Esophagus mucosa (tissue), 1 donor: ENCODE measurements around the gene WHAMM. TPM values are rescaled to one million over a fixed set of nuclear protein-coding genes. Genes with fewer than 3 reads are reported as not detected.
"Not testable (repeated sequence)": the region's sequence is repeated elsewhere in the genome, so short reads cannot be mapped to it uniquely, and the experiment has no call there.

Experiments
- ATAC-seq: fragments of 200-7000 bp; cut with Tn5 transposase; one replicate; pipeline ENCODE4 v1.9.1; 2020
- total RNA-seq: library from RNA; stranded (reverse); gene quantifications from one replicate; pipeline ENCODE4 v1.2.4, GENCODE V29; 2023
- donor health status: DM: yes; HTN: yes; CAD: no.

Gene WHAMM
- total RNA-seq, 1 donor from 2014 or later = 4.0 TPM

DNA sequence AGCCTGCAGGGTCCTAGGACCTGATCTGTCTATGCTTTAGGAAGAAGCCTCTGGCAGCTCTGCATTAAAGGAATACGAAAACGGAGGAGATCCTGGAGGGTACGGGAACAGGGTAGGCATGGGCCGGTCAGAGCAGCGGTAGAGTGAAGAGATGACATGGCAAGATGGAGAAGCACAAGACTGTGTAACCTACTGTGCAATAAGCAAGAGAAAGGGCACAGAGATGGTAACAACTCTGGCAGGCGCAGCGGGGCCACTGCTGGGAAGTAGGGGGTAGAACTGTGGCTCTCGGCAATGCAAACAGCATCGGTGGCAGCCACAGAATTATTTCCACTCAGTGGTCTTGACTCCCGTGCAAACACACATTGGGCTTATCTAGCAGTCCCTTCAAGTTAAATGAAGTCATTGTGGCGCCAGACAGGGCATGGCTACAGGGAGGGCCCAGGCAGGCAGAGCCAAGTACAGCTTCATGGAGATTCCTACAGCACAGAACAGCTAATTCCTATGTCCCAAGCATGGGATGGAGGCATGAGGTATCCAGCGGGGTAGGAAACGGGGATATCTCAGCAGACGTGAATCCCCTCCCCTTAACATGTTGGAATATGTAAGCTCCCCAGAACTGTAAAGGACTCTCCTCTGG, 28.8 kb downstream of the WHAMM start:
- ATAC-seq = peak; percentile 7

DNA sequence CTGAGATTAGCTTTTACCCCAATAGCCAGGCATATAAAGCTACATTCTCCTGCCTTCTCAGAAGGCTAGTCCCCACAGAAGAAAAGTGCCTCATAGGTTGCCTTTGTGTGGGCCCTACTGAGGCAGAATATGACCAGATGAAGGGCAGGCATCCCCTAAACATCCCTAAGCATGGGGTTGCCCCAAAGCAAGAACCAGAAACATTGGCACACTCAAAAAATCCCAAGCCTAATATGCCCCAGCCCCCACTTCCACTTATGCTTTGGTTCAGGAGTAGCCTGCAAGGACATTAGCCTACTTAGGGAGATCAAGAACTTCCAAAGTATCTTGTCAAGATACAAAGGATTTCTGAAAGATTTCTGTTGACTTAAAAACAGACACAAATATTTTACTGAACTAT, 29.7 kb downstream of the WHAMM start:
- no peak for ATAC-seq

DNA sequence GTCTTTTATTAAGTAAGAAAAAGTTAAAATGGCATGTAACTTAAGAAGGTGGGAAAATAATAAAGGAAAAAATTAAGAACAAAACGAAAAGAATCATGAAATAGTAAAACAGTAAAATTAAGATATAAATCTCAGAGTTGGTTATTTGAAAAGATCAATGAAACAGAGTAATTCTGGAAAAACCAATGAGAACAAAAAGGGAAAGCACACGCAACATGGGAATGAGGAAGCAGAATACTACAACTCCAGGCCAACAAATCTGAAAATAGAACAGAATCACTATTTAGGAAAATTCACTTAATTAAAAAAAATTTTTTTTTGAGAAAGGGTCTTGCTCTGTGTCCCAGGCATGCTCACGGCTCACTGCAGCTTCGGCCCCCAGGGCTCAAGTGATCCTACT, 30.7 kb downstream of the WHAMM start:
- no peak for ATAC-seq

DNA sequence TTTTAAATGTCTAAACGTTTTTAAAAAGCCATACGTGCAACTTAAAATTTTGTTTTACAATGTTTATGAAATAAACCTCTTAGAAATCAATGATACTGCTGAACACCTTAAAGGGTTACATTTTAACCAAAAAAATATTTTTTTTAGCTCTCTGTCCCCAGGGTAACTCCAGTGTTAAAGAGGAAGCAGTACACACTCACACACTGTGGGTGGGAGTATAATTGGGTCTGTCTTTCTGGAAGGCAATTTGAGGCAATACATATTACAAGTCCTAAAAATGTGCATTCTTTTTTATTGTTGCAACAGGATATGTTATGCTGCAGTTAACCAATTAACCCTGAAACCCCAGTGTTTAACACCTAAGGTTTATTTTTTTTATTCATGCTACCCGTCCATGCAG, 34.1 kb downstream of the WHAMM start:
- ATAC-seq = no peak

DNA sequence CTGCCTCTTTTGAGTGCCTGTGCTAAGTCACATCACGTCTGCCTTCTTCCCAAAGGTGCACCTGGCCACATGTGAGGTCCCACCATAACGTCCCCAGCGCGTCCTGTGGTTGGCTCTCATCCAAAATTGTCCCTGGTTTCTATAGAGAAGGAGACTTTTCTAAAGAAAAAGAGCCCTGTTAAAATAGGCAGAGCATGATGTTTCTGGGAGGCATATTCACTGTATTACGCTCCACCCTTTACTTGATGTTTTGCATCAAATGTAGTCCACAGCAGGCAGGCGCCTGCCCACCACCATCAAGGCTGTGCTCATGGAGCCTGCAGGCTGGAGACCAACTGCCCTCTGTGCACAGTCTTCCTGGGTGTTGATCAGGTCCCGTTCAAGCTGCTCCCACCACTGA, 36.3 kb downstream of the WHAMM start:
- no peak for ATAC-seq

DNA sequence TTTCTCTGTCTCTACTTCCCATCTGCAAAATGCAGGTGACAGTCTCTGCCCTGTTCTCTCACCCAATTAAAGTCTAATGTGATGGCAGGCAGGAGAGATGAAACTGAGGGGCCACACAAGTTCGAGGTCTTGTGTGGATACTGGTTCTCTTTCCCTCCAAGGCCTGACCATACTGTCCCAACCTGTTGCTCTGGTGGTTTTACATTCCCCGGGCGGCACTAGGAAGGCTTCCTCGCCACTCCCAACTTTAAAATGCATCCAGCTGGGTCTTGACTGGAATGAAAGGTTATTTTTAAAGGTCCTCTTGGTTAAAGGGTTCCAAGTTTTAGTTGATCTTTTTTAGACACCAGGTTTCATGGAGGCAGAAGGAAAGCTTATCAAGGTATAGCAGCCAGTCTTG, 37.2 kb downstream of the WHAMM start:
- no peak for ATAC-seq

DNA sequence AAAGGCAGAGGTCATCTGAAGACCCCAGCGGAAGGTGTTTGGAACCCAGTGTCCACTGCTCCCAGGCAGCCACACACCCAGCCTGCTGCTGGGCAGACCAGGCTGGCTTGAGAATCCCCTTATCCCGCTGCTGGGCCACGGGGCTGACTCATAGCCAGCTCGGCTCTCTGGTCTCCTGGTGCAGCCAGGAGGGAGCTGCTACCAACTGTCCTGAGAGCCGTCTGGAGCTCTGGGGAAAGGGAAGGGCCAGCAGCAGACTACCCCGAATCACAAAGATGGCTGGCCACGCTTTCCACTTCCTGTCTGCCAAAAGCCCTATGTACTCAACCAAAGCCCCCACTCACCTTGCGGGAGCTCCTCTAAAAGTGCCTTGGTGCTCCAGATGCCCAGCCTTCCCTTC, 38.3 kb downstream of the WHAMM start:
- ATAC-seq = no peak

DNA sequence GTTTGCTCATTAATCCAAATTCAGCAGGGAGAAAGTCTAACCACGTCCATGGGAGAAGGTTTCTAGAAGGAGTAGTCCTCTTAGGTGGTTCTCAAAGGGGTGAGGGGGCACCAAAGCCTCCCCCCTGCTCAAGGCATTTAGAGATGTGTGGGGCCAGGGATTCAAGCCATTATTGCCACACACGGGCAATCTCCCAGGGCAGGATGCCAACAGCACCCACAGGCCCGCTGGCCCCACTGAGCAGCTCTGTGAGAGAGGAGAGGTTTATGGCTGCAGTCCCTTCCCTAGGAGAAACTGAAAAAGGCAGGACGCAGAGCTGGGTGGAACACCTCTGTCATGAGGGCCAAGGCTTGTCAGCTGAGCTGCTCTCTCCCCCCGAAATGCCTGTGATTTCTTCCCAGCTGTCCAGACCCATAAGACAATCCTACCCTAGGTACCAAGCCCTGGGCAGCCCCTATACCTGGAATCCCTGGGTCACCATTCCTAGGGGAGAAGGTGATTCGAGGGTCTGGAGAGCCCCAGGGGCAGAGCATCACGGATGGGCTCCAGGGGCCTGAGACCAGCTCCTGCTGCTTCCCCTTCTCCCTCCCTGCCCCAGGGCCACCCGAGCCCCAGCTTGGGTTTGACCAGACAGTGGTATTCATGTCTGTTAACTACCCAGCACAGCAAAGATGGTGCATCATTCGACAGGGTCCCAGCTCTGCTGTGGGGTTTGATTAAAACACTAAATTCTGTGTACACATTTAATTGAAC, 39.0 kb downstream of the WHAMM start:
- no peak for ATAC-seq

DNA sequence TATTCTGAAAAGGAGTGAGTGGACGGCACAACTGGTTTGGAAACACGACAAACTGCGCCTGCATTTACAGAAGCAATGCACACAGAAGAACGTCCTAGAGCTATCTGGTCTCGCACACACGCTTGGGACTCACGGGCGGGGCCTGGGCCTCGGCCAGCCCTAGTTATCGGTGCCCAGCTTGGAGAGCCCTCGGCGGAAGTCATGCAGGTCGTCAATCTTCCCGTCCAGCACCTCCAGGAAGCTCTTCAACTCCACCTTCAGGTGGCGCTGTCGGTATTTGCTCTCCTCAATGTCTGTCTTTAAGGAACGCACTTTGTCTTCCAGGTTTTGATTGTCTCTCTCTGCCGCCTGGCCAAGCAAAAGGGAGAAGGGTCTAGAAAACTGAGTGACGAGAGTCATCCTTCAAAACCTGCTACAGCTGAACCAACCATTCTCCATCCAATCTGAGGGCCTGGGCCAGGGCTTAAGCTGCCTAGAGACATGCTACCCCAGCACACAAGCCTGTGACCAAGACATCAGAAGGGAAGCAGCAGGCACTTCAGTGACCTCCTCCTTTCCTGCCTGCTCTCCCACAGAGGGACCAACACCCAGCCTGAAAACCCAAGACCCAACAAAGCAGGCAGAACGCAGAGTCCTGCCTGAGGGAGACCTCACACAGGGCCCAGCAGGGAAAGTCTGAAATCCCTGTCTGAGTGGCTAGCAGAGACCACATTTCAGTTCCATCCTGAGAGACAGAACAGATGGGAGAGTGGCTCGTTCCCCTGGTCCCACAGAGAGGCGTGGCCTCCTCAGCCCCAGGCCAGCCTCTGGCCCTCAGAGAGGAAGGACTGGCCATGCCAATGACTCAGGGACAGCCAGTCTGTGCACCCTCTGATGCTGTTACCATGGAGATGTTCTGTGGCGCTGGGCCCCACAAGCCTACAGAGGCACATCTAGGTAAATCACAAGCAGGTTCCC, 40.4 kb downstream of the WHAMM start:
- ATAC-seq = peak; percentile 76

DNA sequence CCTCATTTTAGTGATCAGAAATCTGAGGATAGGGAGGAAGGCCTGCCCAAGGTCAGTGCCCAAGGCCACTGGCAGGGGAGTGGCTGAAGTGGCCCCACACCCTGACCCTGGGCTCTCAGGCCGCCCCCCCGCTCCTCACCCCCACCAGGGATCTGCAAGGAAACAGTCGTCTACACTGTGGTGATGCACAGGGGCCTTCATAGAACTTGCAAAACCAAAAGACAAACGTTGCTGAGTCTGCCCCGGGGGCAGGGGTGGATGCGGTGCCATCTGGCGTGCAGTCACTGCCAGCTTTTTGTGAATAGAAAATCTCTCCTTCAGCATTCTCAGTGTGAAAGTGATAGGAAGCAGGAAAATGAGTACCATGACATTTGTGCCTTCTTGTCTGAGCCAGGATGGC, 41.3 kb downstream of the WHAMM start:
- no peak for ATAC-seq

DNA sequence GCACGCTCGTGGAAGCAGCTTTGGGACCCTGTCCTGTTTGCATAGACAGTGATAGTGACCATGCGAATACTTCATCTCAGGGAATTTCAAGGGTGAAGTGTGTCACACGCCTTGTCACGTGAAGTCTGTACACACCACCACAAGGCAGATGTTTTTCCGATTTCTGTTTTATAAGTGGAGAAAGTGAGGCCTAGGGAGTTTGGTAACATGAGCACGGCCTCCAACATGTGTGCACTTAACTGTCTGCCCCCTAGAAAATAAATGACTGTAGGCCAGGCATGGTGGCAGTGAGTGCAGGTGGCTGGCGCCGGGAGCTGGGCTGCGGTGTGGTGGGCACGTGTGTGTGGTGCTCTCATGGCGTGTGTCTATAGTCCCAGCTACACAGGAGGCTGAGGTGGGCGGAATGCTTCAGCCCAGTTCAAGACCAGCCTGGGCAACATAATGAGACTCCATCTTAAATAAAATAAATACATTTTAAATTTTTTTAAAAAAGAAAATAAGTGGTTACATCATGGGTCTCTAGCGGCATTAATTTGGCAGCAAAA, 42.0 kb downstream of the WHAMM start:
- no peak for ATAC-seq

DNA sequence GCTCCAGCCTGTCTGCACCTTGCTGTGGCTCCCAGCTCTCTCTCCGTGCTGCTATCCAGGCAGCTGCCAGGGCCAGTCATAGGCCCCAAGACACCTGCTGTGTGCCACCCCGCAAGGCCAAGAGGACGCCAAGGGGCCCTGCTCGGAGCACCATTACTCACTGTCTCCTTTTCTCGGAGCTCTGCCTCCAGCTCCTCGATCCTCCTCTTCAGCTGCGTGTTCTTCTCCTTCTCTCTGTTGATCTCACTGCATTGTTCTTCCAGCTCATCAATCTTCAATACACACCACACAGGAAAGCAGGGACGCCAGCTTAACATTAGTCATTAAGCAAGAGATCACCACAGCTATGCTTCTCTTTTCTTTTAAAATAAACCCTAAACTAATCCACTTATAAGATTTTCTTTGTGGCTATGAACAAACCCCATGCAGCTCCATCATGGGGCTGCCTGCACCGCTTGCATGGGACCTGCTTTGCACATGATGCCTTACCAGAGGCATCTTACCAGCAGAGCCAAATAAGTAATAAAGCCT, 42.6 kb downstream of the WHAMM start:
- ATAC-seq = no peak

DNA sequence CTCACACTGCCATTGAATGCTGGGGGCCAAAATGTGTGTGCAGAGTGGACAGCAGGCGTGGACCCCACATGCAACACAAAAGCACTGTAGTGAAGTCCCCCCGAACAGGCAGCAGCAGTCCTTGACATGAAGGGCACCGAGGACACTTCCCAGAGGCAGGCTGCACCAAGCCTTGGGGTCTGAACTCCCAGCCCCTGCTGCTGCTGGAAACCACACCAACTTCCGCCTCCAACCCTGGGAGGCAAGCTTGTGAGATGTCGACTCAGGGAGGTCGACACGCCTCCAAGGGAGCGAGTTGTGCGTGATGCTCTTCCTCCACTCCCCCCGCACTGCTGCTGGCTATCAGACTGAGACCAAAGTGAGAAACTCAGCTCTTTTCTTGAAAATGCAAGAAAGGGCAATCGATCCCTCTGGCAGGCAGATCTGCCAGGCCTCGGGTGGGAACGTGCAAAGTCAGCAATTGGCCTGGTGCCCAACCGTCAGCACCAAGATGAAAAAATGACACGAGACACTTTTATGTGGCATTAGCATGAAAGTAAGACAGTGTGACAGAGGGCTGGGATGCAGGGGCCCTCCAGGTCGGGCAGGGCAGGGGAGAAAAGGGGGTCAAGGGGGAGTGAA, 43.6 kb downstream of the WHAMM start:
- no peak for ATAC-seq

DNA sequence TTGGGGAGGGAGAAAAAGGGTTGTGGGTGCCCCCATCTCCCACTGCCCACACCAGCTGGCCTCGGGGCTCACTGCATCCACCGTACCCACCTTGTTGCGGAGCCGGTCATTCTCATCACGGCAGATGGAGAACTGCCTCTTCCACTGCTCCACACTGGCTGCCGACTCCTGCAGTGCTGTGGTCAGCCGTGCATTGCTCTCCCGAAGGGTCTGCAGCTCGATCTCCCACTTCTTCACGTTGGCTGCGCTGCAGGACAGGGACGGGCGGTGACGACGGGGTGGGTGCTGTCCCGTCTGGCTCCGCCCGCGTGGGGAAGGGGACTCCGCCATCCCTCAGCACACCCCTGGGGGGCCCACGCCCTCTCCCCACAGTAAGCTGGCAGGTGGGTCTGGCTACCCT, 45.1 kb downstream of the WHAMM start:
- no peak for ATAC-seq

DNA sequence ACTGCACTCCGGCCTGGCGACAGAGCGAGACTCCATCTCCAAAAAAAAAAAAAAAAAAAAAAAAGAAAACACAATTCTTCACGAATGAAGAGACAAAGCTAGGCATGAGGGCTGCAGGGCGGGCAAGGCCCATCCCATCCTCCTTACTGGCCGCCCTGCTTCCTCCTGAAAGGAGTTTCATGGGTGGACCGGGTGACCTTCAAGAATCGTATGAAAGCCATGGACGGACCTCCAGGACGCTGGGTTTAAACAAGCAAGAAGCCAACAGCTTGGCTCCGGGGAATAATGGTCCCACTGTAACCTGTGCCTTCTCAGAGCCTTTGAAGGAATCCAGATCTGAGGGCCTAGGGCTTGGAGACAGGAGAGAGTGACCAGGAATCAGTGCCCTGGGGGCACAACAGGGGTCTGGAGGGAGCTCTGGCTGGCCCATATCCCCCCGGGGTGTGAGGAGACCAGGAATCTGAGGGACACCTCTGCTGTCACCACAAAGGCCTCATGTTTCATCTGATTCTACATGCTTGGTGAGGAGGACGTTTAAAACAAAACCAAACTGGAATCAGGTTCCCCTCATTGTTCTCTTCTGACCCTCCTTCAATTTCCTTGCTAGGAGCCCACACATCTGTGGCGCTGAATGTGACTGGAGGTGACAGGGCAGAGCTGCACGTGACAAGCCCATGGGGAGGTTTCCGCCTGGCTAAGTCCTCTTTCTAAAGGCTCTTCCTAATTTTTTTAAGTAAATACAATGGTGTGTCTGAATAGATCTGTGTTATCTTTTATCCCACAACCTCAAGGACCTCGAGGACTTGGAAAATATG, 46.1 kb downstream of the WHAMM start:
- no peak for ATAC-seq

DNA sequence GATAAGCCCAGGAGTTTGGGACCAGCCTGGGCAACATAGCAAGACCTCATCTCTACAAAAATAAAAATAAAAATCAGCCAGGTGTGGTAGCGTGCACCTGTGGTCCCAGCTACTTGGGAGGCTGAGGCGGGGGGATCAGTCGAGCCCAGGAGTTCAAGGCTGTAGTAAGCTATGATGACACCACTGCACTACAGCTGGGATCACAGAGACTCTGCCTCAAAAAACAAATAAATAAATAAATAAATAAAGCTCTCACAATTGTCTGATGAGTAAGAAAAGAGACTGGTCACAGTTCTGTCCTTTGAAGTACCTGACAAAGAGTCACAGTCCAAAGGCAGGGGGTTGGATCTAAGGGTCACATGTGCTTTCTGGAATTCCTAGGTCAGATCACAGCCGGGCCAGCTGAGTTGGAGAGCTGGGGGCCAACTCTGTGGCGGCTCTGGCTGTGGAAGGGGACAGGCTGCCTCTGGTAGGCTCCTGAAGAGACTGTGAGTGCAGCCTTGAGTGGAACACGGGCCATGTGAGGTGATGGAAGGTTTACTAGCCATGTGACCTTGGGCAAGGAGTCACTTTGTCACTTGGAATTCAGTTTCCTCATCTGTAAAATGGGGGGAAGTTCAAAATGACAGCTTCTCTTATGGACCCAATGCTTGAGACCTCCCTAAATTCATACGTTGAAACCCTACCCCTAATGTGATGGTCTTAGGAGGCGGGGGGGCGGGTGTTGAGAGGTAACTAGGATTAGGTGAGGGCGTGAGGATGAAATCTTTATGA, 47.2 kb downstream of the WHAMM start:
- no peak for ATAC-seq

DNA sequence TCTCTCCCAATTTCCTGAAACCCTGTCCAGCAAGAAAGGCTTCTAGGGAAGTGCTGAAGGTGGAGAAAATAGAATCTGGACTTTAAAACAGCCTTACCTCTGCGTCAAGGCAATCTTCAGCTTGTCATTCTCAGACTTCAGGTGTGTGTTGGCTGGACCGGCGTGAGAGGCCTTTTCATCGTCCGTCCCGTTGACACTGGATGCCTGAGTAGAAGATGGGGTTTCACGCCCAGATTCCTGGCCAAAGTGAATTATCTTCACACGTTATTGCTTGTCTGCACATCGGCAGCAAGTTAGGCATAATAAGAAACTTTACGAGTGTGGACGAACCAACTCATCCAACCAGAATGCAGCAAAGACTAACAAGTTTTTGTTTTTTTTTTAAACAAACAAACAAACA, 49.5 kb downstream of the WHAMM start:
- no peak for ATAC-seq

DNA sequence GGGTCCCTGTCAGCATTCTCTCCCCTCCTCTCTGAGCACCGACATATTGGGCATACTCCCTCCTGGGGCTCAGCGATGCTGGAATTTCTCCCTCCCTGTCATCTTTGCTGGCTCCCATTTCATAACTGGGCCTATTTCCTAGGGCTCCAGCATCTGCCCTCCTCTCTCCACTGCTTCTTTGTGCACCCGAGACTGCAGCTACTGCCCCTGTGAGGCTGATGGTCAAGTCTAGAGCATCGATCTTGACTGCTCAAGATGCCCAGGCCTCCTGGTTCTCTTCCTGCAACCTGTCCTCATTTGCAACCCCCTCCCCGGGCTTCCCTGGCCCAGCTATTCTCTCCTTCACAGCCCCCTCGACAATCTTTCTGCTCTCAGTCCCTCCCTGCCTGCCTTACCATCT, 53.5 kb downstream of the WHAMM start:
- ATAC-seq = no peak

DNA sequence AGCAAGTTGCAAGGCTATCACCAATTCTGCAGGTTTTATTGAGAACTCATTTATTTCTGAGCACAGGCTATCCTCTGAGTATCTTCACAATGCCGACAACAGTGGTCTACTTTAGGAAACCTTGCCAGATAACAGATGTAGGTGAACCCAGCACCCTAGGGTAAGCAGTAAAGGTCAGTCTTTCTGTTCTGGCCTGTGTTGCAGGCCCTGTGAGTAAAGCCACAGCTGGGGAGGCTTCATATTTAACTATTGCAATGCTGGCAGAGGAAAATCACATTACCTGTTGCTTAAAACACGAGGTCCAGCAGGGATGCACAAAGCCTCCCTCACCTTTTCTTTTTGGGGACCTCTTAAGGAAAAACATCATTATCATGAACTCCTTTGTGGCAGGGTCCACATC, 55.5 kb downstream of the WHAMM start:
- ATAC-seq = no peak

DNA sequence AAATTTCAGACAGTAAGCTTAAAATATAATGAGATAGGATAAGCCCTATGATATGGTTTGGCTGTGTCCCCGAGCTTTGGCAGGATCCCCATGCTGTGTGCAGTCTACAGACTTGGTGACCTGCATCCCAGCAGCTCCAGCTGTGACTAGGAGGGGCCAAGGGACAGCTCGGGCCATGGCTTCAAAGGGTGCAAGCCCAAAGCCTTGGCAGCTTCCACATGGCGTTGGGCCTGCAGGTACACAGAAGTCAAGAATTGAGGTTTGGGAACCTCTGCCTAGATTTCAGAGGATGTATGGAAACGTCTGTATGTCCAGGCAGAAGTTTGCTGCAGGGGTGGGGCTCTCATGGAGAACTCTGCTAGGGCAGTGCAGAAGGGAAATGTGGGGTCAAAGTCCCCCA, 56.2 kb downstream of the WHAMM start:
- ATAC-seq = not testable (repeated sequence)

DNA sequence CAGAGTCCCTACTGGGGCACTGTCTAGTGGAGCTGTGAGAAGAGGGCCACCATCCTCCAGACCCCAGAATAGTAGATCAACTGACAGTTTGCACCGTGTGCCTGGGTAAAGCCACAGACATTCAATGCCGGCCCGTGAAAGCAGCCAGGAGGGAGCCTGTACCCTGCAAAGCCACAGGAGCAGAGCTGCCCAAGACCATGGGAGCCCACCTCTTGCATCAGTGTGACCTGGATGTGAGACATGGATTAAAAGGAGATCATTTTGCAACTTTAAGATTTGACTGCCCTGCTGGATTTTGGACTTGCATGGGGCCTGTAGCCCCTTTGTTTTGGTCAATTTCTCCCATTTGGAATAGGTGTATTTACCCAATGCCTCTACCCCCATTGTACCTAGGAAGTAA, 56.6 kb downstream of the WHAMM start:
- not testable (repeated sequence) for ATAC-seq
